Panc1 (cell line): ENCODE measurements around the gene SLC7A7. TPM values are rescaled to one million over a fixed set of nuclear protein-coding genes. Genes with fewer than 3 reads are reported as not detected.
"Not testable (repeated sequence)": the region's sequence is repeated elsewhere in the genome, so short reads cannot be mapped to it uniquely, and the experiment has no call there.

Source experiments
- ATAC-seq: fragments of 200-7000 bp; cut with Tn5 transposase; 2 replicates; pipeline ENCODE4 v1.9.1; 2020; ENCODE audit warnings: mild to moderate bottlenecking, moderate library complexity
- BruUV-seq: library from RNA; stranded (reverse); fragments of 400-500 nt; replicated peaks from 2 replicates; lab custom pipeline; 2021; lab: Mats Ljungman, UMichigan
- CTCF ChIA-PET: fragments of 300-600 bp; sonication (Branson Sonifier 250); formaldehyde crosslinking; loops from one replicate; lab custom pipeline; 2022; ENCODE audit warnings: antibody characterized with exemption; lab: Charles Lee
- POLR2A ChIA-PET: fragments of 300-600 bp; sonication (Branson Sonifier 250); formaldehyde crosslinking; loops from one replicate; lab custom pipeline; 2022; ENCODE audit warnings: antibody characterized with exemption; lab: Charles Lee
- DNase-seq: peaks from one replicate; pipeline ENCODE4 v3.0.0-alpha.2; 2010; ENCODE audit warnings: low read depth, low spot score
- H3K27ac ChIP-seq: 2 replicates; pipeline ENCODE4 v1.5.1; 2011; ENCODE audit warnings: mild to moderate bottlenecking, low read length, inconsistent platforms
- H3K27me3 ChIP-seq: fragments of 200-500 bp; sonication (Bioruptor generic); 2 replicates; pipeline ENCODE4 v1.6.0; 2014; ENCODE audit warnings: low read length, inconsistent platforms; ENCODE audit not compliant: control insufficient read depth, insufficient read depth
- H3K36me3 ChIP-seq: fragments of 200-500 bp; sonication (Bioruptor generic); 2 replicates; pipeline ENCODE4 v1.5.1; 2014; ENCODE audit warnings: inconsistent platforms, mild to moderate bottlenecking, low read length, moderate library complexity; ENCODE audit not compliant: control insufficient read depth, insufficient read depth
- H3K4me1 ChIP-seq: 2 replicates; pipeline ENCODE4 v1.5.1; 2011; ENCODE audit warnings: inconsistent platforms, mild to moderate bottlenecking, low read length, moderate library complexity; ENCODE audit not compliant: control insufficient read depth, insufficient read depth
- H3K4me3 ChIP-seq, 2 experiments: 2 replicates each; pipeline ENCODE4 v1.5.1; 2011 to 2012; ENCODE audit warnings: low read depth in 2 of 2, low read length in 2 of 2, mild to moderate bottlenecking in 2 of 2, inconsistent platforms in 1 of 2, moderate library complexity in 1 of 2
- H3K9me3 ChIP-seq: fragments of 200-500 bp; sonication (Bioruptor generic); 2 replicates; pipeline ENCODE4 v1.5.1; 2014; ENCODE audit warnings: low read depth, mild to moderate bottlenecking, inconsistent platforms, low read length, moderate library complexity; ENCODE audit not compliant: control insufficient read depth, insufficient read depth
- POLR2AphosphoS5 ChIP-seq: IDR thresholded peaks from 2 replicates; pipeline ENCODE4 v1.6.1; 2012; ENCODE audit warnings: mild to moderate bottlenecking, low read depth, low read length, moderate library complexity
- SIN3A ChIP-seq: IDR thresholded peaks from 2 replicates; pipeline ENCODE4 v1.6.1; 2012; ENCODE audit warnings: low read depth, mild to moderate bottlenecking, low read length, moderate library complexity, borderline replicate concordance; ENCODE audit not compliant: insufficient read depth
- TCF7L2 ChIP-seq: IDR thresholded peaks from 2 replicates; pipeline ENCODE4 v1.6.1; 2011; ENCODE audit warnings: mild to moderate bottlenecking, low read depth, low read length, inconsistent platforms
- in situ Hi-C: cut with HindIII; loops from 2 replicates; pipeline ENCODE4 v1.10.0; 2016; ENCODE audit warnings: low sequenced_read_pairs, low pct_unique_long_range_greater_than_20kb
- intact Hi-C: fragments of 100-400 bp; cut with micrococcal nuclease; formaldehyde crosslinking; loops from one replicate; pipeline ENCODE4 v1.10.0; 2022; ENCODE audit not compliant: unreplicated experiment
- total RNA-seq: library from RNA; stranded (reverse); gene quantifications from one replicate; pipeline ENCODE4 v1.2.1, GENCODE V29; 2021; ENCODE audit not compliant: unreplicated experiment
- TF ChIP-seq, protein P1 (sequence below), 2 experiments: IDR thresholded peaks; 2 replicates each; pipeline ENCODE4 v1.6.1; 2011 to 2012; ENCODE audit warnings: low read depth in 2 of 2, control low read depth in 1 of 2, low read length in 1 of 2, mild to moderate bottlenecking in 1 of 2, moderate library complexity in 1 of 2; ENCODE audit not compliant: insufficient read depth in 1 of 2
- TF ChIP-seq, protein P2 (sequence below): fragments of 450-650 bp; IDR thresholded peaks from 2 replicates; pipeline ENCODE4 v1.5.1; 2017; ENCODE audit warnings: mild to moderate bottlenecking

SLC7A7 gene
- total RNA-seq, 1 experiment from 2014 or later = 0.85 TPM

- Histone ChIP-seq H3K36me3 (no peaks in the 10 kb centered on the region), H3K4me3 (no peak overlapping the region), H3K9me3 (no peaks in the 10 kb centered on the region), H3K27me3 (no peaks in the 10 kb centered on the region), H3K4me1 (no peaks in the 10 kb centered on the region), H3K27ac (no peak overlapping the region)
- intact Hi-C loops (no loop called here), in situ Hi-C loops (no loop called here)
- no peak for DNase-seq
- CTCF ChIA-PET = interaction anchor here (0.5 kb wide), 1 partner anchor 198 kb away, joined by 3 read pairs; no protein-coding TSS in a partner anchor
- POLR2A ChIA-PET = interaction anchor here (0.6 kb wide), 1 partner anchor 15 kb away, joined by 3 read pairs; no protein-coding TSS in a partner anchor
- no peak for ATAC-seq
- BruUV-seq = no TSS peak
- TF ChIP-seq SIN3A (no peak), TCF7L2 (no peak), POLR2AphosphoS5 (no peak)
- TF ChIP-seq, protein P1, sequence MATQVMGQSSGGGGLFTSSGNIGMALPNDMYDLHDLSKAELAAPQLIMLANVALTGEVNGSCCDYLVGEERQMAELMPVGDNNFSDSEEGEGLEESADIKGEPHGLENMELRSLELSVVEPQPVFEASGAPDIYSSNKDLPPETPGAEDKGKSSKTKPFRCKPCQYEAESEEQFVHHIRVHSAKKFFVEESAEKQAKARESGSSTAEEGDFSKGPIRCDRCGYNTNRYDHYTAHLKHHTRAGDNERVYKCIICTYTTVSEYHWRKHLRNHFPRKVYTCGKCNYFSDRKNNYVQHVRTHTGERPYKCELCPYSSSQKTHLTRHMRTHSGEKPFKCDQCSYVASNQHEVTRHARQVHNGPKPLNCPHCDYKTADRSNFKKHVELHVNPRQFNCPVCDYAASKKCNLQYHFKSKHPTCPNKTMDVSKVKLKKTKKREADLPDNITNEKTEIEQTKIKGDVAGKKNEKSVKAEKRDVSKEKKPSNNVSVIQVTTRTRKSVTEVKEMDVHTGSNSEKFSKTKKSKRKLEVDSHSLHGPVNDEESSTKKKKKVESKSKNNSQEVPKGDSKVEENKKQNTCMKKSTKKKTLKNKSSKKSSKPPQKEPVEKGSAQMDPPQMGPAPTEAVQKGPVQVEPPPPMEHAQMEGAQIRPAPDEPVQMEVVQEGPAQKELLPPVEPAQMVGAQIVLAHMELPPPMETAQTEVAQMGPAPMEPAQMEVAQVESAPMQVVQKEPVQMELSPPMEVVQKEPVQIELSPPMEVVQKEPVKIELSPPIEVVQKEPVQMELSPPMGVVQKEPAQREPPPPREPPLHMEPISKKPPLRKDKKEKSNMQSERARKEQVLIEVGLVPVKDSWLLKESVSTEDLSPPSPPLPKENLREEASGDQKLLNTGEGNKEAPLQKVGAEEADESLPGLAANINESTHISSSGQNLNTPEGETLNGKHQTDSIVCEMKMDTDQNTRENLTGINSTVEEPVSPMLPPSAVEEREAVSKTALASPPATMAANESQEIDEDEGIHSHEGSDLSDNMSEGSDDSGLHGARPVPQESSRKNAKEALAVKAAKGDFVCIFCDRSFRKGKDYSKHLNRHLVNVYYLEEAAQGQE (IDR thresholded peaks at IDR 0.05; ENCODE audit: insufficient read depth in 1 of 2, low read depth in 2 of 2, low read length in 1 of 2) = no peak
- TF ChIP-seq, protein P2, sequence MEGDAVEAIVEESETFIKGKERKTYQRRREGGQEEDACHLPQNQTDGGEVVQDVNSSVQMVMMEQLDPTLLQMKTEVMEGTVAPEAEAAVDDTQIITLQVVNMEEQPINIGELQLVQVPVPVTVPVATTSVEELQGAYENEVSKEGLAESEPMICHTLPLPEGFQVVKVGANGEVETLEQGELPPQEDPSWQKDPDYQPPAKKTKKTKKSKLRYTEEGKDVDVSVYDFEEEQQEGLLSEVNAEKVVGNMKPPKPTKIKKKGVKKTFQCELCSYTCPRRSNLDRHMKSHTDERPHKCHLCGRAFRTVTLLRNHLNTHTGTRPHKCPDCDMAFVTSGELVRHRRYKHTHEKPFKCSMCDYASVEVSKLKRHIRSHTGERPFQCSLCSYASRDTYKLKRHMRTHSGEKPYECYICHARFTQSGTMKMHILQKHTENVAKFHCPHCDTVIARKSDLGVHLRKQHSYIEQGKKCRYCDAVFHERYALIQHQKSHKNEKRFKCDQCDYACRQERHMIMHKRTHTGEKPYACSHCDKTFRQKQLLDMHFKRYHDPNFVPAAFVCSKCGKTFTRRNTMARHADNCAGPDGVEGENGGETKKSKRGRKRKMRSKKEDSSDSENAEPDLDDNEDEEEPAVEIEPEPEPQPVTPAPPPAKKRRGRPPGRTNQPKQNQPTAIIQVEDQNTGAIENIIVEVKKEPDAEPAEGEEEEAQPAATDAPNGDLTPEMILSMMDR = no peak
These were observed 6.6 kb downstream of the SLC7A7 start for GRCh38 chr14:22808388-22809209.

- no peaks in the 10 kb centered on the region for H3K36me3 ChIP-seq
- ChIA-PET CTCF (interaction anchor here (0.6 to 0.7 kb wide), 2 partner anchors 19 to 143 kb away, joined by 5 to 13 read pairs; no protein-coding TSS in a partner anchor), POLR2A (interaction anchor here (0.6 kb wide), 1 partner anchor 14 kb away, joined by 3 read pairs; no protein-coding TSS in a partner anchor)
- intact Hi-C loops (no loop called here), in situ Hi-C loops (no loop called here)
- no peak overlapping the region for H3K4me3 ChIP-seq
- BruUV-seq = no TSS peak
- H3K4me1 ChIP-seq = no peaks in the 10 kb centered on the region
- ATAC-seq = no peak
- no peak overlapping the region for H3K27ac ChIP-seq
- no peaks in the 10 kb centered on the region for H3K27me3 ChIP-seq
- TF ChIP-seq SIN3A (no peak), POLR2AphosphoS5 (no peak), TCF7L2 (no peak)
- TF ChIP-seq, protein P2 = no peak
- TF ChIP-seq, protein P1 (IDR thresholded peaks at IDR 0.05; ENCODE audit: insufficient read depth in 1 of 2, low read depth in 2 of 2, low read length in 1 of 2) = no peak
- no peaks in the 10 kb centered on the region for H3K9me3 ChIP-seq
- DNase-seq = no peak
These were observed 7.7 kb downstream of the SLC7A7 start for GRCh38 chr14:22807432-22808087.

DNA sequence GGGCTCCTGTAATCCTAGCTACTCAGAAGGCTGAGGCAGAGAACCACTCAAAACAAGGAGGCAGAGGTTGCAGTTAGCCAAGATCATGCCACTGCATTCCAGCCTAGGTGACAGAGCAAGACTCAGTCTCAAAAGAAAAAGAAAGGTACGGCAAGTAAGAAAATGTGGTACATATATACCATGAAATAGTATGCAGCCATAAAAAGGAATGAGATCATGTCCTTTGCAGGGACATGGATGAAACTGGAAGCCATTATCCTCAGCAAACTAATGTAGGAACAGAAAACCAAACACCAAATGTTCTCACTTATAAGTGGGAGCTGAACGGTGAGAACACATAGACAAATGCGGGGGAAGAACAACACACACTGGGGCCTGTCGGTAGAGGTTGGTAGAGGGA, 10.0 kb downstream of the SLC7A7 start:
- H3K36me3 ChIP-seq, H3K4me3 ChIP-seq, H3K4me1 ChIP-seq, in situ Hi-C loops, ATAC-seq, POLR2A ChIA-PET, intact Hi-C loops, DNase-seq, H3K9me3 ChIP-seq, H3K27ac ChIP-seq, BruUV-seq, H3K27me3 ChIP-seq: not testable (repeated sequence)
- CTCF ChIA-PET = interaction anchor here (0.7 kb wide), 1 partner anchor 18 kb away, joined by 3 read pairs; no protein-coding TSS in a partner anchor
